Measurements from ENCODE around the gene FAT1. TPM values are rescaled to one million over a fixed set of nuclear protein-coding genes. Genes with fewer than 3 reads are reported as not detected.

FAT1 gene
- total and polyA plus RNA-seq, 9 of the 15 experiments (the other 6 are each of a cell fraction or from before 2014, with no cell fraction given) = 6.0 to 38.4 (median 21.4) TPM

DNA sequence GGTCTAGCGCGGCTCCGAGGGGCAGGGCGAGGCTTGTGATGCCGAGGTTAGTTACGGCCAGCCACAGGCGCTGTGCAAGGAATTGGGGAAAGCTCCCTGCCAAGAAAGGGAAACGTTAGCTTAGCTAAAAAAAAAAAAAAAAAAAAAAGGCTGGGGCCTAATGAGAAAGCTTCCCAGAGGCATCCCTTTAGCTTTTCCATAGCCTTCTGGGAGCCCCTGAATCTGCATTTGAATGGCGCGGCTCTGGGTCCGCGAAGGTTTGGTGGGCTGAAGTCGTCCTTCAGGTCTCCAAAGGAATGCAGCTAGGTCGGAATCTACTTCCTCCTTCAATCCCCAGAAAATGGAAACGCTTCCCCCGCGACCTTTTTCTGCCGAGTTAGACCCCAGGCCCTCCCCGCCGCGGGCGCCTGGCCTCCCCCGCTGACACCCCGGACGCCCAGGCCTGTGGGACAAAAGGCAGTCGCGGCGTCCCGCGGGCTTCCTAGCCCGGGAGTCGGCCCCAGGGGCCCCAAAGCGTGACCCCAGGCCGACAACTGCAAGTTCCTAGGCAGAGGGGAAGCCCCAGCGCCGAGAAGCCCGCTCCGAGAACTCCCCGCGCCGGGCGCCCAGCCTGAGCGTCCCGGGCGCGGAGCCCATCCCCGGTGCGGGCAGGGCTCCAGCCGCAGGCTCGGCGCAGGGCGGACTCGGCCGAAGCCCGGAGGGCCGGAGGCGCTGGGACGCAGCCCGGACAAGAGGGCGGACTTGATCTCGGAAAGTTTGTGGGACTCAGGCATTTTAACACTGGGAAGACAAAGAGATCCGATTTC, 605 bp upstream of the FAT1 start (continued):
- no peak for TF ChIP-seq MYNN (IDR thresholded peaks at IDR 0.05)
- no peak for TF ChIP-seq MYNN (CRISPR knock-in tag; IDR thresholded peaks at IDR 0.05)
- TF ChIP-seq, protein P1, sequence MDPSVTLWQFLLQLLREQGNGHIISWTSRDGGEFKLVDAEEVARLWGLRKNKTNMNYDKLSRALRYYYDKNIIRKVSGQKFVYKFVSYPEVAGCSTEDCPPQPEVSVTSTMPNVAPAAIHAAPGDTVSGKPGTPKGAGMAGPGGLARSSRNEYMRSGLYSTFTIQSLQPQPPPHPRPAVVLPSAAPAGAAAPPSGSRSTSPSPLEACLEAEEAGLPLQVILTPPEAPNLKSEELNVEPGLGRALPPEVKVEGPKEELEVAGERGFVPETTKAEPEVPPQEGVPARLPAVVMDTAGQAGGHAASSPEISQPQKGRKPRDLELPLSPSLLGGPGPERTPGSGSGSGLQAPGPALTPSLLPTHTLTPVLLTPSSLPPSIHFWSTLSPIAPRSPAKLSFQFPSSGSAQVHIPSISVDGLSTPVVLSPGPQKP (CRISPR knock-in tag; IDR thresholded peaks at IDR 0.05) = no peak
- no peak for TF ChIP-seq TBP (optimal IDR thresholded peaks at IDR 0.05; ENCODE audit: low read depth, low read length)
- TF ChIP-seq CBX8 (IDR thresholded peaks at IDR 0.05; ENCODE audit: borderline replicate concordance, extremely low read depth, low read depth, low read length, poor library complexity, severe bottlenecking) = no peak
- no peak for TF ChIP-seq ETV5 (CRISPR knock-in tag; IDR thresholded peaks at IDR 0.05; ENCODE audit: low read depth)
- TF ChIP-seq ZC3H11A (IDR thresholded peaks at IDR 0.05; ENCODE audit: low read depth, low read length) = no peak
- no peak for TF ChIP-seq ZNF717 (CRISPR knock-in tag; IDR thresholded peaks at IDR 0.05)
- TF ChIP-seq THRA (IDR thresholded peaks at IDR 0.05) = no peak
- no peak for TF ChIP-seq ZNF23 (CRISPR knock-in tag; IDR thresholded peaks at IDR 0.05)
- TF ChIP-seq ATF7 (IDR thresholded peaks at IDR 0.05) = no peak
- TF ChIP-seq HOXB6 (CRISPR knock-in tag; IDR thresholded peaks at IDR 0.05; ENCODE audit: borderline replicate concordance) = no peak
- no peak for TF ChIP-seq ESRRA (IDR thresholded peaks at IDR 0.05; ENCODE audit: borderline replicate concordance, low read depth)
- TF ChIP-seq, protein P2, sequence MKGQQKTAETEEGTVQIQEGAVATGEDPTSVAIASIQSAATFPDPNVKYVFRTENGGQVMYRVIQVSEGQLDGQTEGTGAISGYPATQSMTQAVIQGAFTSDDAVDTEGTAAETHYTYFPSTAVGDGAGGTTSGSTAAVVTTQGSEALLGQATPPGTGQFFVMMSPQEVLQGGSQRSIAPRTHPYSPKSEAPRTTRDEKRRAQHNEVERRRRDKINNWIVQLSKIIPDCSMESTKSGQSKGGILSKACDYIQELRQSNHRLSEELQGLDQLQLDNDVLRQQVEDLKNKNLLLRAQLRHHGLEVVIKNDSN (CRISPR knock-in tag; IDR thresholded peaks at IDR 0.05) = no peak
